Measurements from ENCODE around the gene CADPS.

- TF ChIP-seq CTCF (IDR thresholded peaks at IDR 0.05) (no peak), ZFX (IDR thresholded peaks at IDR 0.05; ENCODE audit: borderline replicate concordance) (no peak)
Measured at GRCh38 chr3:62777130-62777529, 98.1 kb downstream of the CADPS start.

Data from 22Rv1 (cell line).